Brain microvascular endothelial cell (primary cell): ENCODE data around the gene PIGW.

Source experiments
- DNase-seq: peaks from one replicate; pipeline ENCODE4 v3.0.0-alpha.2; 2020
- H3K27ac ChIP-seq: fragments of 250-450 bp; sonication (Bioruptor Pico); 2 replicates; pipeline ENCODE4 v1.5.1; 2020; ENCODE audit warnings: mild to moderate bottlenecking, moderate library complexity
- H3K27me3 ChIP-seq: fragments of 250-450 bp; sonication (Bioruptor Pico); replicated peaks from 2 replicates; pipeline ENCODE4 v1.5.1; 2020; ENCODE audit warnings: mild to moderate bottlenecking
- H3K36me3 ChIP-seq: fragments of 250-450 bp; sonication (Bioruptor Pico); replicated peaks from 2 replicates; pipeline ENCODE4 v1.5.1; 2020; ENCODE audit warnings: mild to moderate bottlenecking
- H3K4me3 ChIP-seq: 2 replicates; pipeline ENCODE4 v1.5.1; 2011; ENCODE audit warnings: low read depth, mild to moderate bottlenecking, control low read depth, low read length, moderate library complexity
- CTCF ChIP-seq: IDR thresholded peaks from 2 replicates; pipeline ENCODE4 v1.5.1; 2011; ENCODE audit warnings: low read depth, mild to moderate bottlenecking, moderate library complexity, low read length, control low read depth, inconsistent platforms; ENCODE audit errors: missing control alignments
- in situ Hi-C: cut with HindIII; loops from 2 replicates; pipeline ENCODE4 v1.10.0; 2017; ENCODE audit warnings: low sequenced_read_pairs, low pct_ligation_motif_present

The PIGW gene

GRCh38 chr17:36550491-36551417 lies 16.0 kb downstream of the PIGW start:
- Histone ChIP-seq H3K4me3 (no peak overlapping the region), H3K36me3 (peaks cover 6% of the 10 kb centered on the region), H3K27ac (no peak overlapping the region), H3K27me3 (no peaks in the 10 kb centered on the region)
- in situ Hi-C loops: no loop called here
- no peak for TF ChIP-seq CTCF
- no peak for DNase-seq

GRCh38 chr17:36553459-36553858 lies 18.7 kb downstream of the PIGW start:
- DNase-seq: no peak
- in situ Hi-C loops: no loop called here
- Histone ChIP-seq H3K27ac (no peak overlapping the region), H3K4me3 (no peak overlapping the region), H3K36me3 (peaks cover 29% of the 10 kb centered on the region), H3K27me3 (no peaks in the 10 kb centered on the region)
- TF ChIP-seq CTCF: no peak

- peaks cover 62% of the 10 kb centered on the region for H3K36me3 ChIP-seq
- in situ Hi-C loops: no loop called here
- no peak overlapping the region for H3K27ac ChIP-seq
- H3K27me3 ChIP-seq: no peaks in the 10 kb centered on the region
- no peak for DNase-seq
- TF ChIP-seq CTCF: no peak
- H3K4me3 ChIP-seq: no peak overlapping the region
Observed at GRCh38 chr17:36566081-36566480, 31.3 kb downstream of the PIGW start.

GRCh38 chr17:36575028-36575427 lies 40.2 kb downstream of the PIGW start:
- Histone ChIP-seq H3K27ac (no peak overlapping the region), H3K4me3 (no peak overlapping the region), H3K27me3 (no peaks in the 10 kb centered on the region), H3K36me3 (peaks cover 69% of the 10 kb centered on the region)
- no peak for DNase-seq
- in situ Hi-C loops: no loop called here
- no peak for TF ChIP-seq CTCF

- peaks cover 69% of the 10 kb centered on the region for H3K36me3 ChIP-seq
- in situ Hi-C loops: no loop called here
Observed at GRCh38 chr17:36576793-36577192, 42.0 kb downstream of the PIGW start.

More at GRCh38 chr17:36576793-36577192, 42.0 kb downstream of the PIGW start:
- no peak for DNase-seq
- no peaks in the 10 kb centered on the region for H3K27me3 ChIP-seq
- no peak for TF ChIP-seq CTCF
- H3K4me3 ChIP-seq: no peak overlapping the region
- no peak overlapping the region for H3K27ac ChIP-seq
